ENCODE results near the gene WTIP.
"Not testable (repeated sequence)": the region's sequence is repeated elsewhere in the genome, so short reads cannot be mapped to it uniquely, and the experiment has no call there.

WTIP gene

DNA sequence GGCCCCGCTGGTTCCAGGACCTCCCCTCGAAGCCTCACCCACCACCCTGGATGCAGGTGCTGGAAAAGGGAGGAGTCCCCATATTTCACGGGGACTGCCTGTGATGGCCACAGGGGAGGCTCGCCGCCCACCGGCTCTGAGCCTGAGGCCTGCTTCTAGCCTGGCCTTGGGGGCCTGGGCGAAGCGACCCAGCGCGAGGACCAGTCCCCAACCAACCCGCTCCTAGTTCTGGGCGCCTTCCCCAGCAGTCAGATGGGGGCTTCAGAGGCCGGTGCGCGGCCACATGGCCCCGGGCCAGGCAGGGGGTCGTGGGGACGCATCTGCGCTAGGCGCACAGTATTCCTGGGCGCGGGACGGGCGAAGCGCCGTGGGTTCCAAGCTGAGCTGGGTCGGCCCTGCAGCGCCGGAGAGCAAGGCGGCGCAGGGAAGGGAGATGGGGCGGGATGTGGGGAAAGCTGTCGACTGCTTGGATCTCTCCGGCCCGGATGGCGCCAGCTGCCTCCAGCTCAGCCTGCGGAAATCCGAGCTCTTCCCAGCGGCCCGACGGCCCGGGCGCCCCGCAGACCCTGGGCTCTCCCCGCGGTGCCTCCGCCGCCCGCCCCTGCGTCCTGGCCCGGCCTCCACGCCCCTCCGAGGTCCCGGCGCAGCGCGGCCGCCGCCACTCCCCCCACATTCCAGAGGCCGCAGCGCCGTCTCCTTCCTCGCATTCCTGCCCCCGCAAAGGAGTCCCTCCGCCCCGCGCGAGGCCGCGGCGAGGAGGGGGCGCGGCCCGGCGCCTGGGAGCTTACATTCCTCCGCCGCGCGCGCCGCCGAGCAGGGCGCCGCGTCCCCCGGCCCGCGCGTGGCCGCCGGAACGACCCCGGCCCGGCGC lies at the start of gene WTIP:
Gene WTIP (plus strand): TSS at position 788 of the 871 bp plus-strand sequence. CDS start 217 bp downstream, outside the sequence.
- intact Hi-C loops (cut with DNase I): no loop called here
- DNase-seq: peak in 3 of 10 donors; percentile 69 to 81 (median 79)

GRCh38 chr19:34432797-34433196 lies 48.8 kb upstream of the WTIP start:
- DNase-seq: no peak
- intact Hi-C loops (cut with DNase I): no loop called here

DNA sequence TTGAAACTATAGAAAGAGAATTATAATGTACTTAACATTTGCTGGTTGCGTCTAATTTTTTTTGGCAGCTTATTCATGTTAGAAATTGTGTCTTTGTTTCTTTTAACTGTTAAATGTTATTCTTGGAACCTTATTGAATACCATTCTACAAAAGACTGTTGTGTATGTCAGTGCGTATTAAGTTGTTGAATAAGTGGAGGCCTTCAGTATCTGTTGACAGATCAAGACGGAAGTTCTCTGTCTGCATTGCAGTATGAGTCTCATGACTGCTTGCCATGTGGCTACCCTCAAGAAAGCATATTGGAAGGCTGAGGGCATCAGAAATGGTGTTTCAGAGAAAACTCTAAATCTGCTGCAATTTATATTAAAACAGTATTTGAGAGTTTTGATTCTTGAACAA lies 44.8 kb upstream of the WTIP start:
- no peak for DNase-seq
- intact Hi-C loops (cut with DNase I): no loop called here

DNA sequence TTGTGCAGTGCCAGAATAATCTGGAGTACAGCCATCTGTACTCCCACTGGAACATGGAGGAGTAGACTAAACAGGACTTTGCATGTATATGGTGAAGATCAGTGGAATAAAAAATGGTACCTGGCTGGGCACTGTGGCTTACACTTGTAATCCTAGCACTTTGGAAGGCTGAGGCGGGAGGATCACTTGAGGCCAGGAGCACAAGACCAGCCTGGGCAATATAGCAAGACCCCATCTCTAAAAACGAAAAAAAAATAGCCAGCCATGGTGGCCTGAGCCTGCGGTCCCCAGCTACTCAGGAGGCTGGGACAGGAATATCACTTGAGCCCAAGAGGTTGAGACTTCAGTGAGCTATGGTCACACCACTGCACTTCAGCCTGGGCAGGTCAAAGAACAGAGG lies 33.4 kb upstream of the WTIP start:
- peak in 1 of 10 donors; percentile 26 for DNase-seq
- intact Hi-C loops (cut with DNase I): no loop called here

DNA sequence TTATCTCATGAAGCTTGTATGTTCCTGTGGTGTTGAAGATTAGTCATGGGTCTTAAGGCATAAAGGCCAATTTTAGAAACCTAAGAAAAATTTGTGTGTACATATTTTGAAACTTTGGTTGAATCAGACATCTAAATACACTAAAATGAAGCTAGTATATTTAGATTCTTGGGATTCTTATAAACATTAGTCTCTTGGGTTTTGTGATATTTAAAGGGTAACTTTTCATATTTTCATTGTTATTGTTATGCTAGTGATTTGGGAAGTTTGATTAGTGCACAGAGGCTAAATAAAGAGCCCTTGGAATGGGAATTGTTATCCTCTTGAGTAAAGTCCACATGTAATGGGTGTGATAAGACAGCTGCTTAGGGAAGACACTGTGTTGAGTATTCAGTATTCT lies 28.8 kb upstream of the WTIP start:
- intact Hi-C loops (cut with DNase I): no loop called here
- no peak for DNase-seq

DNA sequence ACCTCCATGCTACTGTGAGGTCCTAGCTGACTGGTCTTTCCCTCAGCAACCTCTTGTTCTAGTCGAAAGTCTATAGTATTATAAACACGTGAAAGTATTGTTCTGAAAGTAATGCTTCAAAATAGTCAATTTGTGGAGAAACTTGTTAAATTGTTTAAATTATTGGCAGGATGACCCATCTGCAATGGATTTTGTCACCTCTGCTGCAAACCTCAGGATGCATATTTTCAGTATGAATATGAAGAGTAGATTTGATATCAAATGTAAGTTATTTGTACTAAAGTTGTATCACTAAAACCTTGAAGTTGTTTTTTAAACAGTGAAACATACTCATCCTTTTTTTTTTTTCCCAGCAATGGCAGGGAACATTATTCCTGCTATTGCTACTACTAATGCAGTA lies 27.5 kb upstream of the WTIP start:
- no peak for DNase-seq

DNA sequence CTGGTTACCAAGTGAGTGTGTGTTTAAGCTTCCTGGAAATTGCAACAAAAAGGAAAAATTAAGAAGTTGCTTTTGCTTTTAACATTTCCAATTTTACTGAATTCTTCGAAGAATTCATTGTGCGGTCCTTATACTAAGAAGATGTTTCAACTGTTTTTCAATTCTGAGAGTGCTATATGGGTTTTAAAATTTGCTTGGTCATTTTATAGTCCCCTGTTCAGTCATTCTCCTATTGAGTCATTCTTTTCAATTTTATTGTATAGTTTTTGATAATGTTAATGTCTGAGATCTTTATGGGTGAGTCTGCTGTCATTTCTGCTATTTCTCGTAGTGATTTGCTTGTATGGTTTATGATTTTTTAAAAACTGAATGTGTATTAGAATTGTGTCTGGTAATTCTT lies 26.9 kb upstream of the WTIP start:
- DNase-seq: no peak
- intact Hi-C loops (cut with DNase I): no loop called here

More for the DNA sequence above, 27.5 kb upstream of the WTIP start:
- intact Hi-C loops (cut with DNase I): no loop called here

GRCh38 chr19:34455783-34456480 lies 25.6 kb upstream of the WTIP start:
- peak in 1 of 10 donors; percentile 16 for DNase-seq
- intact Hi-C loops (cut with DNase I): not testable (repeated sequence)

DNA sequence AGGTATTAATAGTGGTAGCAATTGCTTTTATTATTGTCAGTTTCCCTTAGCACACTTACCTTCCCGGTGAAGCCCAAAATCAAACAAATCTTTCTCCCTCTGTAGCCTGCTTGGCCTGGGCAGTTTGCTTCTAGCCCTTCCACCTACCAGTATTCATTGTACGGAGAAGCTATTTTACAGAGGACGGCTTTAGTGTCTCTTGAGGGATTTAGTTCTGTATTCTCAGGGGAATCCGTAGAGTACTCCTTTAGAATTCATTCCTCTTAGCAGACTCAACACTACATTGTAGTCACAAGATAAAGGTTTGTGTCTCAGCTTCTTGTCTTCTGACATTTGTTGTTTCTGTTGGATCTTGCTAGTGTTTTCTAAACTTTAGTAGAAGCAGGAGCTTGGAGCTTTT lies 24.1 kb upstream of the WTIP start:
- intact Hi-C loops (cut with DNase I): no loop called here
- no peak for DNase-seq

DNA sequence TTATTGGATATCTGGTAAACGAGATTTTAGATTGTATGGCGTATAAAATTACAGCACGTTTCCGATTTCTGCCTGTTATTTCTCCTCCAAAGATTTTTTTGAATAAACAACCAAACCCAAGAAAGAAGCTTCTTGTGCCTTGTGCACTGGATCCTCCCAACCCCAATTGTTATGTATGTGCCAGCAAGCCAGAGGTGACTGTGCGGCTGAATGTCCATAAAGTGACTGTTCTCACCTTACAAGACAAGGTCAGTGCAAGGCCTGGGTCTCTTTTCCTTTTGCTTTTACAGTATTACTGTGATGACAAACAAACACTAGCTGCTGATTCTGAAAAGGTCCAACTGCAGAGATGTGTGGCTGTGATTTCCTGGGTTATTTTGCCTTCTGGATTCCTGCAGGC lies 22.9 kb upstream of the WTIP start:
- DNase-seq: no peak
- intact Hi-C loops (cut with DNase I): no loop called here

DNA sequence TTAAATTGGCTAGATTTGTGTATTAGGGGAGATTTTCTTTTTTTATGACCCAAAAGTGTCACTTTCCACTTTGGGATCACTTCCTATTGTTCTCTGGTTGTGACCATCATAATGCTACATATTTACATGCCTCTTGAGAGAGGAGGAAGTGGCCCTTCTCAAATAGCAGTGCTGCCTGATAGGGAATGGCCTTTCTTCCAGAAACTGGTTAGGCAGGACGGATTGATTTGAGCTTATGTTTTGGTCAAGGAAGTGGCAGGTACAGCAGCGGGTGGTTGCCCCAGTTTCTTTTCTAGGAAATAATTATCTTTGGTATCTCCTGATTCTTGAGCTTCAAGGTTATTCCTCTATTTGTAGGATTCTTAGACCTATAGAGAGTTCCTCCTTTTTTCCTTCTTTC lies 21.9 kb upstream of the WTIP start:
- DNase-seq: no peak
- intact Hi-C loops (cut with DNase I): no loop called here

DNA sequence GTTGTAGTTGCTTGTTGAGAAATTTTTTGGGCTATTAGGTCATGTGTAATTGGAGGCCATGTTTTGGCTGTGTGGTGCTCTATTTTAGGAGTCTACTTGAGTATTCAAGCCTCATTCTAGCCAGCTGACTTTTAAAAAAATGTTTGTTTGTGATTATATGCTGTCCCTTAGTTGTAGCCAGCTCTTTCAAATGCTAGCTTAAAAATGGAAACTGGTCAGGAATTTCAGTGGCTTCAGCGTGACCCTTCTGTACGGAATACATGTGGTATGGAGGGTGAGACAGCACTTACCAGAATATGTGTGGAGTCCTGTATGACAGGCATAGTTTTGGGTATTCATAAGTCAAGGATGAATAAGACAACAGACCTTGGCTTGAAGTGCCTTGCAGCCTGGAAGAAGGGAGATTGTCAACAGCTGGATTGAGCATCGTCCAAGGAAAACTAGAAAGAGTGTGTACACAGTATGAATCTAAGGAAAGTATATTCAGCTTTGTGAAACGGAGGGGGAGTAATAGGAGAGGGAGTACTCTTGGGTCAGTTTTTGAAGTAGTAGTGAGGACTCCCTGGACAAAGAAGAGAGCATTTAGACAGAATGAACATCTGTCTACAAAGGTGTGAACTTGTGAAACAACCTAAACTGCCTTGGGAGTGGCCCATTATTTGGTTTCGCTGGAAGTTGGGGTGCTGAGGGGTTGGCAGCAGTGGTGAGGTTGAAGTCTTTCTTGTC lies 20.0 kb upstream of the WTIP start:
- DNase-seq: peak in 1 of 10 donors; percentile 26
- intact Hi-C loops (cut with DNase I): no loop called here

GRCh38 chr19:34464785-34465184 lies 16.8 kb upstream of the WTIP start:
- DNase-seq; intact Hi-C loops (cut with DNase I): not testable (repeated sequence)

DNA sequence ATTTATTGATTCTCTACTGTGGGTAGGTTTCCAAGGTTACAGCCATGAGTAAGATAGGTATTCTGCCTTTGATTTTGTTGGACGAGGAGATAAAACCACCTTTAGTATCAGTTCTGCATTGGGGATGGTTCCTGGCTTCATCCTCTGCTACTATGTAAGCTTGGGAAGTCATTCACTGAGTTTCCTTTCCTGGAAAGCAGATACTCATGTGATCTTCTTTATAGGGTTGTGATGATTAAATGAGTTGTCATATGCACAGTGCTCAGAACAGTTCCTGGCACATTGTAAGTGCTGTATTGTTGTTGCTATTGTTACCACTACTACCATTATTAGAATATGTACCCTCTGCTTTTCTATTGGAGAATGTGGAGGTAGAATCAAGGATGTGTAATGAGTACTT lies 13.1 kb upstream of the WTIP start:
- no peak for DNase-seq
- intact Hi-C loops (cut with DNase I): no loop called here

GRCh38 chr19:34469026-34469425 lies 12.5 kb upstream of the WTIP start:
- intact Hi-C loops (cut with DNase I); DNase-seq: not testable (repeated sequence)

DNA sequence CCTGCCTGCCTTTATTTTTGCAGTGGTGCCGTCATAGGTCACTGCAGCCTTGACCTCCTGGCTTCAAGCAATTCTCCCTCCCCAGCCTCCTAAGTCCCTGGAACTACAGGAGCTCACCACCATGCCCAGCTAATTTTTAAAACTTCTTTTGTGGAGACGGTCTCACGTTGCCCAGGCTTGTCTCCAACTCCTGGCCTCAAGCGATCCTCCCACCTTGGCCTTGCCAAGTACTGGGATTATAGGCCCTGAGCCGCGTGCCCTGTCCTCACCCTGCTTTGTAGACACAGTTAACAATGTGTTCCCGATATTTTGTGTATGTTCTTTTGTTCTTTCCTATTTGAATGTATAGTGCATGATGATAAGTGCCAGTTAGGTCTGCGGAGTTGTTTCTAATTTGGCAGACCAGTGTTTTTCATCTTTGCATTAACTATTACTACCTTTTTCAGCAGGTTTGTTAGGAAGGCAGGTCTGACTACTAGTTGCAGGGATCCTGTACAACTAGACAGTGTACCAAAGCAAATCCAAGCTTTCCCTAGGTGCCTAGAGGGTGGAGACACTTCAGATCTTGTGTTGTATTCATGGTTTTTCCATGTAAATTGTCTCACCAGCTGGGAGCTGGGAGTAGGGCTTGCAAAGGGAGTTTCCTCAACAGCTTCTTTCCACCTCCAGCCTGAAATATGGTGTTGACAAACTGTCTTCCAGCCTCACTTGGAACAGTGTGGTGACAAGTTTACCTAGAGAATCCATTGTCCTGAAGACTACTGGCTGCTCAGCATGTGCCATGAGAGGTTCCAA lies 9.5 kb upstream of the WTIP start:
- intact Hi-C loops (cut with DNase I): no loop called here
- peak in 1 of 10 donors; percentile 70 for DNase-seq

DNA sequence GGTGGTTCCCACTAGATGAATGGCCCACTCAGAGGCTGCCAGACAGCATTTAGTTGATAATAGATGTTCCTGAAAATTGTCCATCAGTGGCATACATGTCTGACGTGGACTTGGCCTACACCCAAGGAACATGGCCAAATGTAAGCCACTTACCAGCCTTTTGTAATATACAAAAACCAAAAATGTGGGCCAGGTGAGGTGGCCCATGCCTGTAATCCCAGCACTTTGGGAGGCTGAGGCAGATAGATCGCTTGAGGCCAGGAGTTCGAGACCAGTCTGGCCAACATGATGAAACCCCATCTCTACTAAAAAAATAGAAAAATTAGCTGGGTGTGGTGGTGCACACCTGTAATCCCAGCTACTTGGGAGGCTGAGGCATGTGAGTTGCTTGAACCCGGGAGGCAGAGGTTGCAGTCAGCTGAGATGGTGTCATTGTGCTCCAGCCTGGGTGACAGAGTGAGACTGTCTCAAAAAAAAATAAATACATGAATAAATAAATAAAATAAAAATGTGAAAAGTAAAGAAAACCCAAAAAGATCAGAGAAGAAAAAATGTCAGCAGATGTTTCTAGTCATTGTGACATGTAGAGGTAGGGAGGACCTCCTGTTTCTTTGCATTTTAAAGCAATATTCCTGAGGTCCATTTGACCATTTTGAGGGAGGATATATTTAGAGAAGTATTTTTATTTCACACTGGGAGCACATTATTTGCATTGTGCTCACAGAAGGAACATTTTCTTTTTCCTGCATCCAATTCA lies 7.1 kb upstream of the WTIP start:
- intact Hi-C loops (cut with DNase I): no loop called here
- DNase-seq: peak in 1 of 10 donors; percentile 44

GRCh38 chr19:34475026-34475974 lies 6.3 kb upstream of the WTIP start:
- peak in 1 of 10 donors; percentile 58 for DNase-seq
- intact Hi-C loops (cut with DNase I): no loop called here
